HG03521 (cell line): ENCODE data around the gene BRD3.

Source experiments
- ATAC-seq: cut with Tn5 transposase; IDR thresholded peaks from one replicate; pipeline ENCODE4 v1.9.1; 2021; ENCODE audit warnings: mild to moderate bottlenecking, moderate library complexity; ENCODE audit not compliant: unreplicated experiment

The BRD3 gene

GRCh38 chr9:134024828-134025605, 42.8 kb downstream of the BRD3 start, which contains the start of gene BRD3OS:
BRD3OS (plus strand) TSS chr9:134025481; CDS start chr9:134026748, 1,267 bp downstream.
- ATAC-seq = peak; percentile 91

GRCh38 chr9:134024214-134024792, 43.5 kb downstream of the BRD3 start:
- no peak for ATAC-seq

- no peak for ATAC-seq
Measured at GRCh38 chr9:134014946-134015345, 52.9 kb downstream of the BRD3 start.

- ATAC-seq = no peak
Measured at GRCh38 chr9:134011401-134011800, 56.4 kb downstream of the BRD3 start.

GRCh38 chr9:134010310-134011173, 57.3 kb downstream of the BRD3 start:
- no peak for ATAC-seq

GRCh38 chr9:134007571-134007970, 60.3 kb downstream of the BRD3 start:
- no peak for ATAC-seq

- ATAC-seq = no peak
Measured at GRCh38 chr9:134007150-134007549, 60.7 kb downstream of the BRD3 start.

- ATAC-seq = no peak
Measured at GRCh38 chr9:134005381-134005780, 62.4 kb downstream of the BRD3 start.

- no peak for ATAC-seq
Measured at GRCh38 chr9:134004881-134005280, 62.9 kb downstream of the BRD3 start.

- no peak for ATAC-seq
Measured at GRCh38 chr9:134004131-134004873, 63.5 kb downstream of the BRD3 start.

GRCh38 chr9:134003237-134003636, 64.6 kb downstream of the BRD3 start:
- ATAC-seq = no peak

- no peak for ATAC-seq
Measured at GRCh38 chr9:134002796-134003195, 65.0 kb downstream of the BRD3 start.

- no peak for ATAC-seq
Measured at GRCh38 chr9:133999851-134000265, 68.0 kb downstream of the BRD3 start.

- ATAC-seq = no peak
Measured at GRCh38 chr9:133998915-133999595, 68.8 kb downstream of the BRD3 start.

- no peak for ATAC-seq
Measured at GRCh38 chr9:133997584-133997983, 70.2 kb downstream of the BRD3 start.

- ATAC-seq = no peak
Measured at GRCh38 chr9:133996531-133997520, 71.0 kb downstream of the BRD3 start.

- no peak for ATAC-seq
Measured at GRCh38 chr9:133995012-133995896, 72.6 kb downstream of the BRD3 start.
